Measurements from ENCODE around the gene LAMC3. TPM values are rescaled to one million over a fixed set of nuclear protein-coding genes. Genes with fewer than 3 reads are reported as not detected.

Gene LAMC3
- total RNA-seq, 1 experiment from 2014 or later = 0.28 TPM

GRCh38 chr9:131062969-131063368 lies 54.0 kb downstream of the LAMC3 start:
- POLR2A ChIA-PET (ENCODE audit: low non-redundant PET) = no interaction called here
- Histone ChIP-seq H3K4me1 (ENCODE audit: insufficient read depth, low read length, poor library complexity, severe bottlenecking) (no peaks in the 10 kb centered on the region), H3K27me3 (replicated peaks; ENCODE audit: insufficient read depth, low read depth, low read length, poor library complexity) (no peaks in the 10 kb centered on the region), H3K9me3 (ENCODE audit: low read depth, low read length, poor library complexity, severe bottlenecking) (no peaks in the 10 kb centered on the region), H3K36me3 (ENCODE audit: insufficient read depth, low read length, poor library complexity, severe bottlenecking) (no peaks in the 10 kb centered on the region), H3K4me3 (ENCODE audit: low read depth, low read length, poor library complexity, severe bottlenecking) (no peak overlapping the region), H3K27ac (ENCODE audit: low read depth, low read length, poor library complexity, severe bottlenecking) (no peak overlapping the region)
- no peak for DNase-seq (ENCODE audit: low spot score)
- CTCF ChIA-PET = interaction anchor here (0.9 kb wide), 1 partner anchor 581 kb away, joined by 4 read pairs; no protein-coding TSS in a partner anchor
- TF ChIP-seq CTCF (conservative IDR thresholded peaks at IDR 0.05; ENCODE audit: low read depth, low read length) (no peak), EZH2 (IDR thresholded peaks at IDR 0.05; ENCODE audit: borderline replicate concordance, low read depth, low read length, poor library complexity, severe bottlenecking) (no peak)
- intact Hi-C loops (cut with micrococcal nuclease; ENCODE audit: unreplicated experiment) = no loop called here
- no TSS peak for BruUV-seq (replicated peaks)

GRCh38 chr9:131065599-131065998 lies 56.6 kb downstream of the LAMC3 start:
- Histone ChIP-seq H3K4me3 (ENCODE audit: low read depth, low read length, poor library complexity, severe bottlenecking) (no peak overlapping the region), H3K36me3 (ENCODE audit: insufficient read depth, low read length, poor library complexity, severe bottlenecking) (no peaks in the 10 kb centered on the region), H3K4me1 (ENCODE audit: insufficient read depth, low read length, poor library complexity, severe bottlenecking) (no peaks in the 10 kb centered on the region), H3K9me3 (ENCODE audit: low read depth, low read length, poor library complexity, severe bottlenecking) (no peaks in the 10 kb centered on the region), H3K27me3 (replicated peaks; ENCODE audit: insufficient read depth, low read depth, low read length, poor library complexity) (no peaks in the 10 kb centered on the region), H3K27ac (ENCODE audit: low read depth, low read length, poor library complexity, severe bottlenecking) (no peak overlapping the region)
- BruUV-seq (replicated peaks) = no TSS peak
- no peak for DNase-seq (ENCODE audit: low spot score)
- CTCF ChIA-PET = no interaction called here
- TF ChIP-seq CTCF (conservative IDR thresholded peaks at IDR 0.05; ENCODE audit: low read depth, low read length) (no peak), EZH2 (IDR thresholded peaks at IDR 0.05; ENCODE audit: borderline replicate concordance, low read depth, low read length, poor library complexity, severe bottlenecking) (no peak)
- POLR2A ChIA-PET (ENCODE audit: low non-redundant PET) = no interaction called here
- intact Hi-C loops (cut with micrococcal nuclease; ENCODE audit: unreplicated experiment) = no loop called here

GRCh38 chr9:131067625-131068024 lies 58.7 kb downstream of the LAMC3 start:
- H3K36me3 ChIP-seq (ENCODE audit: insufficient read depth, low read length, poor library complexity, severe bottlenecking) = no peaks in the 10 kb centered on the region
- no peak overlapping the region for H3K4me3 ChIP-seq (ENCODE audit: low read depth, low read length, poor library complexity, severe bottlenecking)
- TF ChIP-seq CTCF (conservative IDR thresholded peaks at IDR 0.05; ENCODE audit: low read depth, low read length) (no peak), EZH2 (IDR thresholded peaks at IDR 0.05; ENCODE audit: borderline replicate concordance, low read depth, low read length, poor library complexity, severe bottlenecking) (no peak)
- ChIA-PET POLR2A (ENCODE audit: low non-redundant PET) (interaction anchor here (0.6 kb wide), 1 partner anchor 24 kb away, joined by 3 read pairs; no protein-coding TSS in a partner anchor), CTCF (no interaction called here)
- no peaks in the 10 kb centered on the region for H3K4me1 ChIP-seq (ENCODE audit: insufficient read depth, low read length, poor library complexity, severe bottlenecking)
- no TSS peak for BruUV-seq (replicated peaks)
- intact Hi-C loops (cut with micrococcal nuclease; ENCODE audit: unreplicated experiment) = no loop called here
- H3K9me3 ChIP-seq (ENCODE audit: low read depth, low read length, poor library complexity, severe bottlenecking) = no peaks in the 10 kb centered on the region
- no peaks in the 10 kb centered on the region for H3K27me3 ChIP-seq (replicated peaks; ENCODE audit: insufficient read depth, low read depth, low read length, poor library complexity)
- no peak overlapping the region for H3K27ac ChIP-seq (ENCODE audit: low read depth, low read length, poor library complexity, severe bottlenecking)
- DNase-seq (ENCODE audit: low spot score) = no peak

Measured in A673 (cell line).